DOHH2 (cell line): ENCODE results near the gene ABCA9.

Experiments
- CTCF ChIP-seq: fragments of 200-600 bp; sonication (generic); IDR thresholded peaks from one replicate; pipeline ENCODE4 v1.5.1; 2014; ENCODE audit warnings: antibody characterized with exemption, mild to moderate bottlenecking, low read depth, low read length; ENCODE audit not compliant: poor library complexity, severe bottlenecking
- EZH2phosphoT487 ChIP-seq: fragments of 200-600 bp; sonication (generic); IDR thresholded peaks from 2 replicates; pipeline ENCODE4 v1.6.1; 2017; ENCODE audit warnings: borderline replicate concordance, mild to moderate bottlenecking, antibody characterized with exemption, low read length, moderate library complexity, mixed read lengths

DNA sequence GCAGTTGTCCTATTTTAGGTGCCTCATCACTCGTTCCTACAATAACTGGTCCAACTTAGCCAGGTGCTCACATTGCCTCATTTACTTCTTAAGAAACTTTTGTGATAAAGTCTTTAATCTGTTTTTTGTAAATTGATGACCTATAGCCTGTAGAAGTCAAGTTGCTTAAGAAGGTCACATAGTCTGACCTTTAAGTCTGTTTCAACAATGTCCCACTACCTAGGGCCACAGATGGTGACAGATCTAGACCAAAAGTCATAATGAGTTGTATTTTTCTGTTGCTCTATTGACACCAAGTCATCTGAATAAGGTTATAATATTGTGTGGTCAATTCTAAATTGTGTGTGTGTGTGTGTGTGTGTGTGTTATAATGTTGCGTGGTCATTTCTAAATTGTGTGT lies 45.1 kb downstream of the ABCA9 start:
- no peak for TF ChIP-seq CTCF
- no peak for TF ChIP-seq EZH2phosphoT487
